GM18870 (cell line): ENCODE data around the gene MACROD2.

Source experiments
- ATAC-seq: cut with Tn5 transposase; IDR thresholded peaks from one replicate; pipeline ENCODE4 v1.9.1; 2021; ENCODE audit warnings: moderate library complexity; ENCODE audit not compliant: unreplicated experiment

MACROD2 gene

GRCh38 chr20:15061955-15062354 lies 1066.6 kb downstream of the MACROD2 start:
- no peak for ATAC-seq

GRCh38 chr20:15063081-15063480 lies 1067.8 kb downstream of the MACROD2 start:
- no peak for ATAC-seq

GRCh38 chr20:15064741-15065140 lies 1069.4 kb downstream of the MACROD2 start:
- ATAC-seq, result no peak

GRCh38 chr20:15065794-15066193 lies 1070.5 kb downstream of the MACROD2 start:
- no peak for ATAC-seq

GRCh38 chr20:15068486-15068885 lies 1073.2 kb downstream of the MACROD2 start:
- no peak for ATAC-seq

- ATAC-seq, result no peak
These were observed 1074.0 kb downstream of the MACROD2 start for GRCh38 chr20:15069355-15069754.

GRCh38 chr20:15071085-15071808 lies 1075.9 kb downstream of the MACROD2 start:
- no peak for ATAC-seq

- ATAC-seq, result no peak
These were observed 1077.0 kb downstream of the MACROD2 start for GRCh38 chr20:15072316-15072715.

GRCh38 chr20:15075586-15075985 lies 1080.3 kb downstream of the MACROD2 start:
- ATAC-seq, result no peak

- no peak for ATAC-seq
These were observed 1081.5 kb downstream of the MACROD2 start for GRCh38 chr20:15076785-15077184.

GRCh38 chr20:15077733-15078250 lies 1082.5 kb downstream of the MACROD2 start:
- no peak for ATAC-seq

GRCh38 chr20:15079594-15080340 lies 1084.5 kb downstream of the MACROD2 start:
- ATAC-seq, result no peak

- ATAC-seq, result no peak
These were observed 1085.9 kb downstream of the MACROD2 start for GRCh38 chr20:15081261-15081660.

GRCh38 chr20:15091421-15092037 lies 1096.2 kb downstream of the MACROD2 start:
- ATAC-seq, result no peak

- ATAC-seq, result no peak
These were observed 1103.0 kb downstream of the MACROD2 start for GRCh38 chr20:15098351-15098750.

GRCh38 chr20:15099130-15099529 lies 1103.8 kb downstream of the MACROD2 start:
- no peak for ATAC-seq

- peak; percentile 65 for ATAC-seq
These were observed 1105.3 kb downstream of the MACROD2 start for GRCh38 chr20:15100506-15101160.

GRCh38 chr20:15107931-15108330 lies 1112.6 kb downstream of the MACROD2 start:
- no peak for ATAC-seq

- no peak for ATAC-seq
These were observed 1114.2 kb downstream of the MACROD2 start for GRCh38 chr20:15109494-15109893.

- ATAC-seq, result no peak
These were observed 1116.3 kb downstream of the MACROD2 start for GRCh38 chr20:15111654-15112053.

GRCh38 chr20:15113144-15113773 lies 1117.9 kb downstream of the MACROD2 start:
- ATAC-seq, result no peak
